GM12892 (cell line): ENCODE data around the gene MIA3.

Experiments used
- POLR2A ChIP-seq: IDR thresholded peaks from 2 replicates; pipeline ENCODE4 v1.6.1; 2011; ENCODE audit warnings: low read depth, low read length, control low read depth
- POLR2AphosphoS5 ChIP-seq: IDR thresholded peaks from 2 replicates; pipeline ENCODE4 v1.6.1; 2011; ENCODE audit warnings: low read depth, low read length, control low read depth

DNA sequence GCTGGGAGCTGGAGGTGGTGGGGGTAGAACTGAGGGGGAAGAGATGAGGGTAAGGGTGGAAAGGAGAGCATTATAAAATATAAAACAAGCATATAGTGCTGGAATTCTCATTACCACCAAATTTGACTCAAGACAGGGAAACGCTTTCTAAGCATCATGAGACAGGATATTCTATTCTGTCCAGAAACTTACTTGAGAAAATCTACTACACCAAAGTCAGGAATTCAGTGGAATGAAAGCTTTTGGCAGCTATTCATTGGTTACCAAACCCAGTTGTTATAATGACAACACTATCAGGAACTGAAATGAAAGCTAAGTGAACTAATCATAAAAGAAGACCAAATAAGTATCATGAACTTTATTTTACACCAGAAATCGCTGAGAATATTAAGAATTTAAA is 79.9 kb downstream of the MIA3 start:
- TF ChIP-seq POLR2A (no peak), POLR2AphosphoS5 (no peak)
